HUES48 (cell line): ENCODE measurements around the gene IGDCC3.

Experiments
- H3K27ac ChIP-seq: one replicate; pipeline ENCODE4 v1.7.0; 2013; ENCODE audit warnings: low read depth, low read length, inconsistent platforms
- H3K27me3 ChIP-seq: 2 replicates; pipeline ENCODE4 v1.6.1; 2013; ENCODE audit warnings: mild to moderate bottlenecking, low read length; ENCODE audit not compliant: control insufficient read depth, insufficient read depth
- H3K36me3 ChIP-seq: 2 replicates; pipeline ENCODE4 v1.6.1; 2013; ENCODE audit warnings: low read length; ENCODE audit not compliant: control insufficient read depth, insufficient read depth
- H3K4me1 ChIP-seq: 2 replicates; pipeline ENCODE4 v1.6.1; 2013; ENCODE audit warnings: mild to moderate bottlenecking, low read length; ENCODE audit not compliant: control insufficient read depth, insufficient read depth
- H3K4me3 ChIP-seq: 2 replicates; pipeline ENCODE4 v1.5.1; 2013; ENCODE audit warnings: mild to moderate bottlenecking, low read depth, low read length
- H3K9ac ChIP-seq: 2 replicates; pipeline ENCODE4 v1.6.1; 2013; ENCODE audit warnings: mild to moderate bottlenecking, low read depth, low read length, moderate library complexity
- H3K9me3 ChIP-seq: 2 replicates; pipeline ENCODE4 v1.6.1; 2013; ENCODE audit warnings: low read length; ENCODE audit not compliant: control insufficient read depth, insufficient read depth

The IGDCC3 gene

DNA sequence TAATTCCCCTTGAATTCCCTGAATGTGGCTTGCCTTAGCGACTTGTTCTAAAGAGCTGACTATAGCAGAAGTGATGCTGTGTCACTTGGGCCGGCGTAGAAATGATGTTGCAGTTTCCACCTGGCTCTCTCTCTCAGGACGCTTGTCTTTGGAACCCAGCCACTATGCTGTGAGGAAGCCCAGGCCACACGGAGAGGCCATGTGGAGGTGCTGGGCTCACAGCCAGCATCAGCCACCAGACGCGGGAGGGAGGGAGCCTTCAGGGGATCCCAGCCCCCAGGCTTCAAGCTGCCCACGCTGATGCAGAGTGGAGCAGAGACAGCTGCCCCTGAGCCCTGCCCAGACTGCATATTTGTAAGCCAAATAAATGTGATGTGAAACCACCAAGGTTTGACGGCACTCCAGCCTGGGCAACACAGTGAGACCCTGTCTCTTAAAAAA lies 54.7 kb downstream of the IGDCC3 start:
- no peaks in the 10 kb centered on the region for H3K36me3 ChIP-seq
- H3K4me1 ChIP-seq, result peaks cover 5% of the 10 kb centered on the region; the same call in 1 of the 2 replicates
- H3K9ac ChIP-seq, result no peak overlapping the region
- no peak overlapping the region for H3K4me3 ChIP-seq
- H3K9me3 ChIP-seq, result no peaks in the 10 kb centered on the region
- H3K27ac ChIP-seq, result no peak overlapping the region
- H3K27me3 ChIP-seq, result no peaks in the 10 kb centered on the region

DNA sequence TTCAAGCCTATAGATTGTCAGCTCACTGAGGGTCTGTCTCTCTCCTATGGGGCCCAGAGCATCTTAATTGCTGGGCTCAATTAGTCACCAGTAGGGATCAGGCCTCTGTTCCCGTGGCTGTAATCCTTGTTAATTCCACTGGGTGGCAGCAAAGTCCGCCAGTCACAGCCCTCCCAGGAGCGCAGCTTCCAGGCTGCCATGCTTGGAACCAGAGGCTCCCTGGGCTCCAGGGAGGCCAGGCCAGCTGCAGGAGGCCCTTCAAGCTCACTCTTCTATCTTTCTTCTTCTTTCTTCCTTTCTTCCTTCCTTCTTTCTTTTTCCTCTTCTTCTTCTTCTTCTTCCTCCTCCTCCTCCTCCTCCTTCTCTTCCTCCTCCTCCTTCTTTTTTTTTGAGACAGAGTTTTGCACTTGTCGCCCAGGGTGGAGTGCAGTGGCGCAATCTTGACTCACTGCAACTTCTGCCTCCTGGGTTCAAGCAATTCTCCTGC lies 58.9 kb downstream of the IGDCC3 start:
- H3K9ac ChIP-seq, result no peak overlapping the region
- no peak overlapping the region for H3K27ac ChIP-seq
- no peaks in the 10 kb centered on the region for H3K9me3 ChIP-seq
- H3K4me1 ChIP-seq, result no peaks in the 10 kb centered on the region
- no peaks in the 10 kb centered on the region for H3K36me3 ChIP-seq
- no peak overlapping the region for H3K4me3 ChIP-seq
- H3K27me3 ChIP-seq, result no peaks in the 10 kb centered on the region

DNA sequence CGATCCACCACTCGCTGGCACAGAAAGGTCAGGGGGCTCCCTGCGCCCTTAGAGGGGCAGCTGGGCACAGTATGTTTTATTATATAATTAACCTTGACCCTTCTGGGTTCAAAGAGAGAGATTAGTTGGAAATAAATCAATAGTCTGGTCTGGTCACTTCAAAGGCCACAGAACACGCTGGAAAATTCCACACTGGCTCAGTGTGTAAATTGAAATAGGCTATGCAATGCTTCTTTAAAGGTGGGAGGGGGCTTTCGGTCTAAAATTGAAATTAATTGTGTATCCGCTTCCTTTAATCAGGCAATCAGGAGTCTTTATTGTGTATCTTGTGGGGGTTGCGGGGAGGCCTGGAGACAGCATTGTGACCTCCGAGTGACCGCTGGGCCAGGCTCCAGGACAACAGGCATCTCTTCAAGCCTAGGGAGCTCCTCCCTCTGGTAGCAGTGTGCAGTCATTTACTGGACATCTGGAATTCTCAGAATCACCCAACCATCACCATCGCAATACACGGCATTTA lies 65.3 kb downstream of the IGDCC3 start:
- H3K27me3 ChIP-seq, result no peaks in the 10 kb centered on the region
- no peaks in the 10 kb centered on the region for H3K9me3 ChIP-seq
- H3K4me3 ChIP-seq, result no peak overlapping the region
- H3K4me1 ChIP-seq, result no peaks in the 10 kb centered on the region
- no peak overlapping the region for H3K27ac ChIP-seq
- no peaks in the 10 kb centered on the region for H3K36me3 ChIP-seq
- no peak overlapping the region for H3K9ac ChIP-seq

DNA sequence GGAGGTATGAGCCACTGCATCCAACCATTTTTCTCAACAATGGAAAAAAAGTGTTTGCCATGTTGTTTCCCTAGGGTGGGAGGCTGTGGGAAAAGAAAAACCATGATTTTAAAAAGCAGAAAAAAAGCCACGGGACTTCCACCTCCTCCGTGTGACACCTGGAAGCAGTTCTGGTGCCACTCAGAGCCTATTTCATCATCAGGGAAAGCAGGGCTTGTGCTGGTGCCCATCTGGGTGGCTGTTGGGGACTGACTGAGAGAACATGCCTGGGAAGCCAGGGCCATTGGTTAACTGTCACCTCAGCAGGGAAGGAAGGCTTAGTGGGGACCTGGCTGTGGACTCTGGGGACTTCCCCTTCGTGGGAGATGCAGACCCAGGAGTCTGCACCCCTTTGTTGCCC lies 66.0 kb downstream of the IGDCC3 start:
- H3K9ac ChIP-seq, result no peak overlapping the region

DNA sequence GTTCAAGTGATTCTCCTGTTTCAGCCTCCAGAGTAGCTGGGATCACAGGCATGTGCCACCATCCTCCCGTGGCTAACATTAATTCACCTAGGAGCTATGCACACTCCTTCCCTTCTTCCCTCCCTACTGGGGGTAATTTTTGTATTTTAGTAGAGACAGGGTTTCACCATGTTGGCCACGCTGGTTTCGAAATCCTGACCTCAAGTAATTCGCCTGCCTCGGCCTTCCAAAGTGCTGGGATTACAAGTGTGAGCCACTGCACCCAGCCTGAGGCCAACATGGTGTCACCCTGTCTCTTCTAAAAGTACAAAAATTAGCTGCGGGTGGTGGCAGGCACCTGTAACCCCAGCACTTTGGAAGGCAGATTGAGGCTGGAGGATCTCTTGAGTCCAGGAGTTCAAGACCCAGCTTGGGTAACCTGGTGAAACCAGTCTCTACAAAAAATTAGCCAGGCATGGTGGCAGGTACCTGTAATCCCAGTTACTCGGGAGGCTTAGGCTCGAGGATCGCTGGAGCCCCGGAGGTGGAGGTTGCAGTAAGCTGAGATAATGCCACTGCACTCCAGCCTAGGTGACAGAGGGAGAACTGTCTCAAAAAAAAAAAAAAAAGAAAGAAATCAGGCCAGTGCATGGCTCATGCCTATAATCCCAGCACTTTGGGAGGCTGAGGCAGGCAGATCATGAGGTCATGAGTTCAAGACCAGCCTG lies 67.2 kb downstream of the IGDCC3 start:
- Histone ChIP-seq H3K9me3 (no peaks in the 10 kb centered on the region), H3K4me1 (no peaks in the 10 kb centered on the region), H3K9ac (no peak overlapping the region), H3K27me3 (no peaks in the 10 kb centered on the region), H3K27ac (no peak overlapping the region), H3K36me3 (no peaks in the 10 kb centered on the region), H3K4me3 (no peak overlapping the region)

More for the DNA sequence above, 66.0 kb downstream of the IGDCC3 start:
- no peak overlapping the region for H3K4me3 ChIP-seq
- H3K27ac ChIP-seq, result no peak overlapping the region
- H3K4me1 ChIP-seq, result no peaks in the 10 kb centered on the region
- H3K36me3 ChIP-seq, result no peaks in the 10 kb centered on the region
- H3K9me3 ChIP-seq, result no peaks in the 10 kb centered on the region
- H3K27me3 ChIP-seq, result no peaks in the 10 kb centered on the region

DNA sequence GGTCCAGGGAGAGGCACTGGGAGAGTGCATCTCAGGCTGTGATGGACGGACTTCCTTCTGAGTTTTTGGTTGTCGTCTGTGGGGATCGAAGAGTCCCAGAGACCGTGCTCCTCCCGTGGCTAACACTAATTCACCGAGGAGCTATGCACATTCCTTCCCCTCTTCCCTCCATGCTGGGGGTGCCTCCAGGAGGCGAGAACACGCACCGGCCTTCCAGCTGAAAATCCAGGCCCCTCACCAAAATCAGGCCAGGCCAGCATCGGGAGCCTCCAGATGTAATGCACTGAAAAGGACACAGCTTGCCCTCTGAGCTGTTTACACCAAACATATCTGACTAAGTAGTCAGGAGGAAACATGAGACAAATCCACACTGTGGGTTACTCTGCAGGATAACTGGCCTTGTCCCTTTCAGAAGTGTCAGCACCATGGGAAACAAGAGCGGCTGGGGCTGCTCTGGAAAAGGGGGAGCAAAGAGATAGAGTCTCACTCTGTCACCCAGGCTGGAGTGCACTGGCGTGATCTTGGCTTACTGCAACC lies 67.9 kb downstream of the IGDCC3 start:
- no peaks in the 10 kb centered on the region for H3K4me1 ChIP-seq
- no peaks in the 10 kb centered on the region for H3K36me3 ChIP-seq
- H3K9me3 ChIP-seq, result no peaks in the 10 kb centered on the region
- H3K27me3 ChIP-seq, result no peaks in the 10 kb centered on the region
- H3K4me3 ChIP-seq, result no peak overlapping the region
- no peak overlapping the region for H3K9ac ChIP-seq
- no peak overlapping the region for H3K27ac ChIP-seq

DNA sequence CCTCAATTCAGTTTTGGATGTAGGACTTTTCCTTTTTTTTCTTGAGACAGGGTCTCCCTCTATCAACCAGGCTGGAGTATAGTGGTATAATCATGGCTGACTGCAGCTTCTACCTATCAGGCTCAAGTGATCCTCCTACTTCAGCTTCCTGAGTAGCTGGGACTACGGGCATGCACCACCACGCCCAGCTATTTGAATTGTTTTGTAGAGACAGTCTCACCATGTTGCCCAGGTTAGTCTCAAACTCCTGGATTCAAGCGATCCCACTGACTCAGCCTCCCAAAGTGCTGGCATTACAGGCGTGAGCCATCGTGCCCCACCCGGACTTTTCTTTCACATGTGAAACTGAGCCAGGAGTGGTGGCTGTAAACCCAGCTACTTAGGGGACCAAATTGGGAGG lies 69.8 kb downstream of the IGDCC3 start:
- no peak overlapping the region for H3K9ac ChIP-seq
- no peaks in the 10 kb centered on the region for H3K9me3 ChIP-seq
- H3K27ac ChIP-seq, result no peak overlapping the region
- no peak overlapping the region for H3K4me3 ChIP-seq
- no peaks in the 10 kb centered on the region for H3K36me3 ChIP-seq
- H3K4me1 ChIP-seq, result peaks cover 5% of the 10 kb centered on the region
- no peaks in the 10 kb centered on the region for H3K27me3 ChIP-seq

DNA sequence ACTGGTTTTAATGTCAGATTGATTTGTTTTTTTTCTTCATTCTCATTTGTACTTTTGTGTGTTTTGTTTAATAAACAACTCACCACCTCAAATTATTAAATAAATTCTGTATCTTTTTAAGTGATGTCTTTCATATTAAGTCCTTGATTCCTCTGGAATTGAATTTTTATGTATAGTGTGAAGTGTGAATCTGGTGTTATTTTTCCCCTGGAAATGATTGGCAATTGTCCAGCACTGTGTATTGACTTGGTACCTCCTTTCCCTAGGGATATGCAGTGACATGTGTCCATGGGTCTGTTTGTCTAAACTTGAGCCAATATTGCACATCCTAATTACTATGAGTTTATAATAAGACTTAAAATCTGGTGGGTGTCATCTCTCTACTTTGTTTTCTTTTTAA lies 71.3 kb downstream of the IGDCC3 start:
- Histone ChIP-seq H3K36me3 (no peaks in the 10 kb centered on the region), H3K27ac (no peak overlapping the region), H3K4me1 (peaks cover 5% of the 10 kb centered on the region), H3K27me3 (no peaks in the 10 kb centered on the region), H3K9me3 (no peaks in the 10 kb centered on the region), H3K4me3 (no peak overlapping the region), H3K9ac (no peak overlapping the region)

DNA sequence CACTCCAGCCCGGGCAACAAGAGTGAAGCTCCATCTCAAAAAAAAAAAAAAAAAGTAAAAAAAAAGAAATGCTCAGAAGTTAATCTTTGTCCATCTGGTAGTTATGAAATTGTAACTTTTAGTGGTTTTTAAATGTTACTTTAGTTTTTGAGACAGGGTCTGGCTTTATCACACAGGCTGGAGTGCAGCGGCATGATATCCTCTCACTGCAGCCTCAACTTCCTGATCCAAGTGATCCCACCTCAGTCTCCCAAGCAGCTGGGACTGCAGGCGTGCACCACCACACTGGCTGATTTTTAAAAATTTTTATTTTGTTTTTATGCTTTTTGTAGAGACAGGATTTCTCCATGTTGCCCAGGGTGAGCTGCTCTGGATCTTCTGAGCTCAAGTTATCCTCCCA lies 72.0 kb downstream of the IGDCC3 start:
- Histone ChIP-seq H3K9ac (no peak overlapping the region), H3K27ac (no peak overlapping the region), H3K4me1 (peaks cover 5% of the 10 kb centered on the region), H3K36me3 (no peaks in the 10 kb centered on the region), H3K27me3 (no peaks in the 10 kb centered on the region), H3K9me3 (no peaks in the 10 kb centered on the region), H3K4me3 (no peak overlapping the region)

DNA sequence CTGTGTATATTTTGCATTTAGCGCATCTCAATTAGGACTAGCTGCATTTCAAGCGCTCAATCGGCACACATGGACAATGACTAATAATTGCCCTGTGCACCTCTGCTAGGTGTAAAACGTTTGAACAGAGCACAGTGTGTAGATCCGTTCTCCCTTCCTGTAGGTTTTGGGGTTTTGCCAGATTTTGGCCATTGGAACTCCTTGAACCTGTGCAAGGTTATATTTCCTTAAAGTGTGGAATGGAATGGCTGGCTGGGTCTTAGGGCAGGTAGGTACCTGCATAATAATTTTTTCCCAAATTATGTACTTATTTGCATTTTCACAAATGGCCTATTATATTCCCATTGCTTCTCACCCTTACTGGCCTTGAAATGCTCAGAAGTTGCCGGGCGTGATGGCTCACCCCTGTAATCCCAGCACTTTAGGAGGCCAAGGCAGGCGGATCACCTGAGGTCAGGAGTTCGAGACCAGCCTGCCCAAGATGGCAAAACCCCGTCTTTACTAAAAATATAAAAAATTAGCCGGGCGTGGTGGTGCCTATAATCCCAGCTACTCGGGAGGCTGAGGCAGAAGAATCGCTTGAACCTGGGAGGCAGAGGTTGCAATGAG lies 72.5 kb downstream of the IGDCC3 start:
- Histone ChIP-seq H3K27ac (peak overlapping the region; percentile 97), H3K4me1 (peaks cover 5% of the 10 kb centered on the region), H3K4me3 (peak overlapping the region; percentile 4; the same call in 1 of the 2 replicates), H3K9ac (no peak overlapping the region), H3K9me3 (no peaks in the 10 kb centered on the region), H3K36me3 (no peaks in the 10 kb centered on the region), H3K27me3 (no peaks in the 10 kb centered on the region)
